GM21390 (cell line): ENCODE measurements around the gene USP53.
"Not testable (repeated sequence)": the region's sequence is repeated elsewhere in the genome, so short reads cannot be mapped to it uniquely, and the experiment has no call there.

Source experiments
- ATAC-seq: cut with Tn5 transposase; IDR thresholded peaks from one replicate; pipeline ENCODE4 v1.9.1; 2021; ENCODE audit not compliant: unreplicated experiment

USP53 gene

GRCh38 chr4:119227690-119228089 is 15.2 kb downstream of the USP53 start:
- ATAC-seq: no peak

- ATAC-seq: no peak
Measured at GRCh38 chr4:119228406-119228805, 15.9 kb downstream of the USP53 start.

GRCh38 chr4:119229908-119230687 is 17.6 kb downstream of the USP53 start:
- ATAC-seq: no peak

GRCh38 chr4:119231491-119231890 is 19.0 kb downstream of the USP53 start:
- ATAC-seq: no peak

- ATAC-seq: no peak
Measured at GRCh38 chr4:119232286-119232685, 19.8 kb downstream of the USP53 start.

- ATAC-seq: no peak
Measured at GRCh38 chr4:119233191-119233590, 20.7 kb downstream of the USP53 start.

GRCh38 chr4:119233750-119234149 is 21.2 kb downstream of the USP53 start:
- ATAC-seq: no peak

GRCh38 chr4:119237201-119237600 is 24.7 kb downstream of the USP53 start:
- no peak for ATAC-seq

GRCh38 chr4:119237642-119238041 is 25.1 kb downstream of the USP53 start:
- no peak for ATAC-seq

GRCh38 chr4:119238068-119238722 is 25.7 kb downstream of the USP53 start:
- peak; percentile 97 for ATAC-seq

GRCh38 chr4:119240128-119240527 is 27.6 kb downstream of the USP53 start:
- no peak for ATAC-seq

- no peak for ATAC-seq
Measured at GRCh38 chr4:119240568-119240967, 28.1 kb downstream of the USP53 start.

- no peak for ATAC-seq
Measured at GRCh38 chr4:119242417-119242816, 29.9 kb downstream of the USP53 start.

GRCh38 chr4:119243868-119244267 is 31.4 kb downstream of the USP53 start:
- ATAC-seq: no peak

GRCh38 chr4:119244344-119244743 is 31.8 kb downstream of the USP53 start:
- no peak for ATAC-seq

GRCh38 chr4:119244832-119245231 is 32.3 kb downstream of the USP53 start:
- ATAC-seq: no peak

GRCh38 chr4:119246177-119246733 is 33.7 kb downstream of the USP53 start:
- no peak for ATAC-seq

GRCh38 chr4:119251037-119251436 is 38.5 kb downstream of the USP53 start:
- not testable (repeated sequence) for ATAC-seq

GRCh38 chr4:119255223-119255622 is 42.7 kb downstream of the USP53 start:
- not testable (repeated sequence) for ATAC-seq

- no peak for ATAC-seq
Measured at GRCh38 chr4:119260528-119260927, 48.0 kb downstream of the USP53 start.

GRCh38 chr4:119261986-119262385 is 49.5 kb downstream of the USP53 start:
- ATAC-seq: no peak

- no peak for ATAC-seq
Measured at GRCh38 chr4:119264743-119265142, 52.2 kb downstream of the USP53 start.
